ENCODE measurements around the gene SLC35E2B. TPM values are rescaled to one million over a fixed set of nuclear protein-coding genes. Genes with fewer than 3 reads are reported as not detected.

The SLC35E2B gene
- total and polyA plus RNA-seq, 4 donors = 11.1 to 19.3 (median 12.6) TPM

DNA sequence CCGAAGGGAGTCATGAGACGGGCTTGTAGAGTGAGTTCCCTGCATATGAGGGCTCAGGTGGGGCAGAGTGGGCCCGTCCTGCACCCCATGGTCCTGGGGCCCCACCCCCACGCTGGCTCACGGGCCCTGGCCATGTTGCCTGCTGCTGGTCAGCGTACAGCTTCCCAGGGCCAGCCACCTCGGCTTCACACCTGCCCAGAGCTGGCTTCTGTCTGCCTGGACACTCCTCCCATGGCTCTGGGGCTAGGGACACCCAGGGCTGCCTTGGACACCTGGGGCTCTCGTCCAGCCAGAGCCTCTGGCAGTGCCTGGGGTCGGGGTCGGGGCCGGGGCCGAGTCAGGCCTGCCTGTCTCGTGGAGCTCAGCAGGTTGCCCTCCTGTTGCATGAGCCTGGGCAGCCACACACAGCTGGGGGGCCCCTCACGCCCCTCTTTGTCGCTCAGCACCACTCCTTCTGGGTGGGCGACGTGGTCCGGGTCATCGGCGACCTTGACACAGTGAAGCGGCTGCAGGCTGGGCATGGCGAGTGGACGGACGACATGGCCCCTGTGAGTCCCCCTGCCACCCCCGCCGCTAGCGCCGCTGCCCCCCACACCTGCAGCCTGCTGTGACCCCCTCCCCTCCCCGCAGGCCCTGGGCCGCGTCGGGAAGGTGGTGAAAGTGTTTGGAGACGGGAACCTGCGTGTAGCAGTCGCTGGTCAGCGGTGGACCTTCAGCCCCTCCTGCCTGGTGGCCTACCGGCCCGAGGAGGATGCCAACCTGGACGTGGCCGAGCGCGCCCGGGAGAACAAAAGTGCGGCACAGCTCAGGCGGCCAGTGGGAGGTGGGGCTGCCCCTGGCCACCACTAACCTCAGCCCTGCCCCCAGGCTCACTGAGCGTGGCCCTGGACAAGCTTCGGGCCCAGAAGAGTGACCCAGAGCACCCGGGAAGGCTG is 66.1 kb downstream of the SLC35E2B start:
- Histone ChIP-seq H3K27ac (ENCODE audit: low read depth in 1 of 2, low read length in 2 of 2) (no peak overlapping the region), H3K4me3 (ENCODE audit: low read depth in 1 of 3, low read length in 3 of 3) (no peak overlapping the region), H3K4me1 (ENCODE audit: control insufficient read depth in 4 of 4, insufficient read depth in 4 of 4, low read length in 3 of 4) (peaks cover 0 to 2% (median 0%) of the 10 kb centered on the region in 4 donors), H3K9me3 (ENCODE audit: control insufficient read depth in 4 of 4, low read length in 3 of 4) (no peaks in the 10 kb centered on the region), H3K27me3 (ENCODE audit: control insufficient read depth in 4 of 4, insufficient read depth in 4 of 4, low read length in 3 of 4) (no peaks in the 10 kb centered on the region), H3K9ac (ENCODE audit: low read depth in 1 of 2, low read length in 2 of 2) (no peak overlapping the region), H3K36me3 (ENCODE audit: control insufficient read depth in 4 of 4, insufficient read depth in 3 of 4, low read depth in 1 of 4, low read length in 3 of 4) (peaks cover 0 to 20% (median 6%) of the 10 kb centered on the region in 4 donors)
- 94% methylated on average over 48 of the region's 48 CpGs for WGBS
- no peak for TF ChIP-seq ATF3 (IDR thresholded peaks at IDR 0.05)
- no peak for TF ChIP-seq HNF4G (IDR thresholded peaks at IDR 0.05)
- TF ChIP-seq TAF1 (conservative IDR thresholded peaks at IDR 0.05) = no peak
- no peak for TF ChIP-seq ZBTB33 (IDR thresholded peaks at IDR 0.05)
- no peak for TF ChIP-seq NR2F2 (IDR thresholded peaks at IDR 0.05)
- TF ChIP-seq, protein P1, sequence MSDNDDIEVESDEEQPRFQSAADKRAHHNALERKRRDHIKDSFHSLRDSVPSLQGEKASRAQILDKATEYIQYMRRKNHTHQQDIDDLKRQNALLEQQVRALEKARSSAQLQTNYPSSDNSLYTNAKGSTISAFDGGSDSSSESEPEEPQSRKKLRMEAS (IDR thresholded peaks at IDR 0.05) = no peak
- no peak for TF ChIP-seq HNF4A (conservative IDR thresholded peaks at IDR 0.05)
- TF ChIP-seq CTCF (IDR thresholded peaks at IDR 0.05; ENCODE audit: low read depth, low read length, missing input control) = no peak
- TF ChIP-seq RXRA (IDR thresholded peaks at IDR 0.05) = no peak
- TF ChIP-seq FOXA1 (IDR thresholded peaks at IDR 0.05) = no peak
- no peak for TF ChIP-seq SP1 (IDR thresholded peaks at IDR 0.05)
- TF ChIP-seq JUND (IDR thresholded peaks at IDR 0.05) = no peak
- no peak for TF ChIP-seq REST (IDR thresholded peaks at IDR 0.05)
- no peak for TF ChIP-seq GABPA (IDR thresholded peaks at IDR 0.05 in 1 of 2, conservative IDR thresholded peaks at IDR 0.05 in 1 of 2)
- TF ChIP-seq FOXA2 (IDR thresholded peaks at IDR 0.05) = no peak
- no peak for TF ChIP-seq RAD21 (IDR thresholded peaks at IDR 0.05)
- no peak for TF ChIP-seq EGR1 (IDR thresholded peaks at IDR 0.05; ENCODE audit: low read depth in 2 of 2)
- no peak for TF ChIP-seq YY1 (IDR thresholded peaks at IDR 0.05)
- no peak for DNase-seq (ENCODE audit: low spot score)

Measured in liver (tissue), 9 donors.